Common myeloid progenitor, CD34-positive (primary cell): ENCODE data around the gene CACNB4.

Source experiments
- CTCF ChIA-PET: fragments of 350-600 bp; sonication (Branson Sonifier 250); formaldehyde crosslinking; loops from one replicate; lab custom pipeline; 2021; ENCODE audit warnings: antibody characterized with exemption; lab: Charles Lee
- POLR2A ChIA-PET: fragments of 350-600 bp; sonication (Branson Sonifier 250); formaldehyde crosslinking; loops from one replicate; lab custom pipeline; 2021; ENCODE audit warnings: antibody characterized with exemption; lab: Charles Lee
- DNase-seq, 3 donors: peaks; one replicate each; pipeline versions ENCODE4 v3.0.0 to v3.0.0-alpha.2; 2013
- H3K27ac ChIP-seq, 2 experiments: 1 replicate in 1 of 2; 2 replicates in 1 of 2; pipeline ENCODE4 v1.7.0; 2013; ENCODE audit warnings: inconsistent platforms in 2 of 2, low read length in 2 of 2, mild to moderate bottlenecking in 2 of 2, low read depth in 1 of 2, moderate library complexity in 1 of 2; ENCODE audit not compliant: severe bottlenecking in 2 of 2, insufficient read depth in 1 of 2, poor library complexity in 1 of 2
- H3K27me3 ChIP-seq, 5 experiments: replicated peaks in 2 of 5; 1 replicate in 3 of 5; 2 replicates in 2 of 5; pipeline versions ENCODE4 v1.6.1 to v1.7.0; 2013; ENCODE audit warnings: low read length in 4 of 5, mild to moderate bottlenecking in 2 of 5, moderate library complexity in 2 of 5, inconsistent platforms in 1 of 5; ENCODE audit not compliant: insufficient read depth in 5 of 5, control insufficient read depth in 4 of 5
- H3K36me3 ChIP-seq, 4 experiments: 1 replicate in 2 of 4; 2 replicates in 2 of 4; pipeline versions ENCODE4 v1.6.1 to v1.7.0; 2013; ENCODE audit warnings: low read length in 3 of 4, control low read depth in 1 of 4, mild to moderate bottlenecking in 1 of 4; ENCODE audit not compliant: control insufficient read depth in 4 of 4, insufficient read depth in 4 of 4
- H3K4me1 ChIP-seq, 4 experiments: 1 replicate in 3 of 4; 2 replicates in 1 of 4; pipeline versions ENCODE4 v1.6.1 to v1.7.1; 2013; ENCODE audit warnings: low read length in 3 of 4, mild to moderate bottlenecking in 3 of 4, control low read depth in 1 of 4, inconsistent platforms in 1 of 4, moderate library complexity in 1 of 4; ENCODE audit not compliant: control insufficient read depth in 4 of 4, insufficient read depth in 4 of 4; ENCODE audit errors: control extremely low read depth in 1 of 4
- H3K4me3 ChIP-seq, 7 experiments: 1 replicate in 4 of 7; 2 replicates in 3 of 7; pipeline versions ENCODE4 v1.5.1 to v1.7.0; 2013; ENCODE audit warnings: mild to moderate bottlenecking in 7 of 7, low read length in 6 of 7, moderate library complexity in 6 of 7, inconsistent platforms in 2 of 7, low read depth in 2 of 7, control low read depth in 1 of 7; ENCODE audit not compliant: insufficient read depth in 4 of 7, control insufficient read depth in 1 of 7; ENCODE audit errors: extremely low read depth in 1 of 7
- H3K9me3 ChIP-seq, 5 experiments: 1 replicate in 4 of 5; 2 replicates in 1 of 5; pipeline versions ENCODE4 v1.6.1 to v1.7.1; 2013; ENCODE audit warnings: low read length in 4 of 5, mild to moderate bottlenecking in 2 of 5, inconsistent platforms in 1 of 5, low read depth in 1 of 5, moderate library complexity in 1 of 5; ENCODE audit not compliant: control insufficient read depth in 4 of 5, insufficient read depth in 2 of 5; ENCODE audit errors: control extremely low read depth in 1 of 5
- WGBS: methylation state at CpG from one replicate; pipeline ENCODE4 v1.1.5; 2013; ENCODE audit not compliant: insufficient coverage; 5-methylcytosine and 5-hydroxymethylcytosine counted together

Gene CACNB4

DNA sequence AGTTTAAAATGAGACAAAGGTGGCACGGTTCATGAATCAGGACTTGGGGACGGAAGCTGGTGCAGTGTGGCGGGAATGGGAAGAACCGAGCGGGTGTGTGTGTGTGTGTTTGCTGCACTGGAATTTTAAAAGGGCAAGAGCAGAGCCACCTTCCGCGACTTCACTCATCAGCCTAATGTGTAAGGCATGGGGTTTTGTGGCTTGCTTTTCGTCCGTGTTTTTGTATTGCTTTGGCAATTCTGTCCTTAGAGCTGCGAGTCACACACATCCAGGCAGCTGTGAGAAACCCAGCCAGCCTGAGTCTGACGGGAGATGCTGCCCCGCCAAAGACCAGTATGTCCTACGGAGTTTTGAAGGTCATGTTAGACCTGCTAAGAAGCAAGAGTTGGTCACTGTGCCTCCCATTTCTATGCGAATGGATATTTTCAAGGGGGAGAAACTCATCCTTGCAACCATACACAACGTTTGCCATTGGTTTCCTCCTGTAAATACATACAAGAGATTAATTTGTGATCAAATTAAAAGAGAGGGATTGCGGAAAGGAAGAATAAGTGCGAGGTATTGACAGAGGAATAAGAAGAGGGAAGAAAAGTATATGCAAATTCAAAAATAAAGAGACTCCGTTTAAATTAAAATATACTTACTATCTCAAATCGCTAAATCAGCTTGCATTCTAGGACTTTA lies 665 bp upstream of the CACNB4 start:
- peak in 2 of 3 donors; percentile 59 to 63 for DNase-seq
- POLR2A ChIA-PET = no interaction called here
- H3K27me3 ChIP-seq = peaks cover 0 to 42% (median 9%) of the 10 kb centered on the region in 5 experiments
- H3K4me1 ChIP-seq = peaks cover 0 to 31% (median 21%) of the 10 kb centered on the region in 4 experiments
- CTCF ChIA-PET = interaction anchor here (0.6 to 1.8 kb wide), 4 partner anchors 10 to 61 kb away, joined by 3 to 9 read pairs (median 5); no protein-coding TSS in a partner anchor
- WGBS = 4% methylated on average over 3 of the region's 19 CpGs
- H3K4me3 ChIP-seq = peak overlapping the region; percentile 40 to 81 (median 73)
- no peak overlapping the region for H3K27ac ChIP-seq
- no peaks in the 10 kb centered on the region for H3K36me3 ChIP-seq
- H3K9me3 ChIP-seq = no peaks in the 10 kb centered on the region

DNA sequence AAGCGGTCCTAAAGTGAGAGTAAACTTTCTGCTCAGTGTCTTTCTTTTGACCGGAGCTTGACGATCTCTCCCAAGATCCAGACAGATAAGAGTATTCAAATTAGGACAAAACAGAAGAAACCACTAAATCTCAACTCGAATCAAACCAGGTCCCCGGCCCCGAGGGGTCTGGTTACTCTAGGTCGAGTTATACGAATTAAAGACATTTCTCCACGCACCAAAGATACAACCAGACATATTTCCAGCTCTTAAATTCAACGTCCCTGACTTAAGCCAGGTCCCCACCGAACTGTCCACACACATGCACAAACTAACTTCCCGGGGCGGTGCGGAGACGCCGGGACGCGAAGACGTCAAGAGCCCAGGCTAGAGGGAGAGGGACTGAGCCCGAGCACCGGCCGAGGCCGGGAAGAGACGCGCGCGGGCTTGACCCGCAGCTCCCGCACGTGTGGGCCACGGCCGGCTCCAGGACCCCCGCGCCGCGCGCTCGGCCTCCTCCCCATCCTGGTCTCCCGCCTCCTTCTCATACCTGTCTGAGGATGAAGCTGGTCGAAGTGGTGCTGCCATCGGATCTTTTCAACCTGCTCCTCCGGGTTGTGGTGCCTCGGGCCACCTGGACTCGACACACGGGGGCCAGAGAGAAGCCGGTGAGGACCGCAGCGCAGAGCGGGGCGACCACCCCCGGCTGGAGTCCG lies 896 bp downstream of the CACNB4 start:
- no peaks in the 10 kb centered on the region for H3K9me3 ChIP-seq
- DNase-seq = peak in 2 of 3 donors; percentile 29 to 43
- ChIA-PET CTCF (interaction anchor here (0.8 to 1.5 kb wide), 3 partner anchors 9 to 73 kb away, joined by 3 to 4 read pairs (median 3); no protein-coding TSS in a partner anchor), POLR2A (interaction anchor here (0.6 to 1.5 kb wide), 2 partner anchors 9 to 14 kb away, joined by 3 to 4 read pairs; no protein-coding TSS in a partner anchor)
- H3K27ac ChIP-seq = no peak overlapping the region
- peak overlapping the region; percentile 40 to 81 (median 73) for H3K4me3 ChIP-seq
- peaks cover 0 to 44% (median 21%) of the 10 kb centered on the region in 4 experiments for H3K4me1 ChIP-seq
- H3K27me3 ChIP-seq = peaks cover 0 to 42% (median 9%) of the 10 kb centered on the region in 5 experiments
- WGBS = under 1% methylated on average over 37 of the region's 52 CpGs
- H3K36me3 ChIP-seq = no peaks in the 10 kb centered on the region

DNA sequence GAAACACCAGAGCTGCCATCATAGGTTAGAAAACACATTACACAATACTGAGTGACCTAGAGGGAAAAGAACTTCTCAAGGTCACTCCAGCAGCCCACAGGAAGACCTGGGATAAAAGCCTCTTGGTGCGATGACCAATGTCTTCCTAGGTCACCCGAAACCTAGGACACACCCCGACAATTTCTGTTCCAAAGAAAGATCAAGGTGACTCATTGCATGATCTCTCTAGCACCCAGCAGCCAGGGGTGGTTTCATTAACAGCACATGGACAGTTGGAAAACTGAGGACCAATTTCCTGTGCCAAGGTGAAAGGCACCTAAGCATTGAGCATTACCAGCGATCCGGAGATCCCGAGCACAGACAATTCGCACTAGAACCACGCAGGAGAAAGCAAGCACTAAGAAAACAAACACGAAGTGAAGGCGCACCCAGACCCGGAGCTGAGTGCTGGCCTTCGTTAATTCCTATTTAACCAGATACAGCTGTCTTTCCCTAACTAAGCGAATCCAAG lies 1.5 kb downstream of the CACNB4 start:
- DNase-seq = peak in 1 of 3 donors; percentile 35
- Histone ChIP-seq H3K9me3 (no peaks in the 10 kb centered on the region), H3K36me3 (no peaks in the 10 kb centered on the region), H3K27ac (no peak overlapping the region), H3K4me1 (peaks cover 0 to 44% (median 21%) of the 10 kb centered on the region in 4 experiments), H3K4me3 (peak overlapping the region in 6 of 7 experiments; percentile 40 to 81 (median 76)), H3K27me3 (peaks cover 0 to 42% (median 9%) of the 10 kb centered on the region in 5 experiments)
- POLR2A ChIA-PET = interaction anchor here (1.5 kb wide), 1 partner anchor 15 kb away, joined by 3 read pairs; no protein-coding TSS in a partner anchor
- CTCF ChIA-PET = interaction anchor here (0.8 to 1.5 kb wide), 4 partner anchors 8 to 72 kb away, joined by 3 to 4 read pairs (median 3); no protein-coding TSS in a partner anchor
- WGBS = 24% methylated on average over 13 of the region's 13 CpGs

DNA sequence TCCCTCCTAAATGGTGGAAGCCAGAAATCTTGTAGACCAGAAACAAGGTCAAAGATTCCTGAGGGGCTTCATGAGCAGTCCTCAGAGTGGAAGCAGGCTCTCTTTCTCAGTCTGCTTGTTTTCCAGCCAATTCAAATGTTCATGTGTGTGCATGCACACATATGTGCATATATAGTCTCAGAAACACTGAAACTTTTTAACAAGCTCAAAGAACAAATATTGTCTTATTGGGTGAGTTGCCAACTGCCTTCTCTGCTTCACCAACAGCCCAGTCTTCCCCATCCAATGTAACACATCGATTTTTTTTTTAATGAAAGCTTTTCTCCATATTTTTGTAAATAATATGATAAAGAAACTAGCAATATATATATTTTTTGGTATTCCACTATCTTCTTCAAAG lies 3.7 kb downstream of the CACNB4 start:
- peaks cover 0 to 35% (median 6%) of the 10 kb centered on the region in 5 experiments for H3K27me3 ChIP-seq
- DNase-seq = no peak
- H3K27ac ChIP-seq = no peak overlapping the region
- peaks cover 0 to 51% (median 21%) of the 10 kb centered on the region in 4 experiments for H3K4me1 ChIP-seq
- no peak overlapping the region for H3K4me3 ChIP-seq
- CTCF ChIA-PET = interaction anchor here (0.8 kb wide), 1 partner anchor 13 kb away, joined by 3 read pairs; no protein-coding TSS in a partner anchor
- POLR2A ChIA-PET = no interaction called here
- H3K9me3 ChIP-seq = no peaks in the 10 kb centered on the region
- no CpG with 5 or more reads among the region's 1 CpG for WGBS
- H3K36me3 ChIP-seq = no peaks in the 10 kb centered on the region

DNA sequence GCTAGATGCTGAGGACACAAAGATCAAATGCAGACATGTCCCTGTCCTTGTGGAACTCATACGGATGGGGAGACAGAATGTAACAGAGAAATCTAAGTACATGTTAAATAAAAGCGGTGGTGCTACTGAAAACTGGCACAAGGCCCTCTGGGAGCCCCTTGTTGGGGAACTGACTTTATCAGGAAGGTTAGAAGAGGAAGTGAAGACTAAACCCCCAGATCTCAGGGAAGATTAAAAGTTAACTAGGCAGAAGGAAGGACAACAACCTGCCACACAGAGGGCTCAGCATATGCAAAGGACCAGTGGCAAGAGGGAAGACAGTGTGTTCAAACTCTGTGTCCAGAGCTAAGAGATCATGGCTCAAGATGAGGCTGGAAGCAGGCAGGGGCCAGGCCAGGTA lies 4.8 kb downstream of the CACNB4 start:
- Histone ChIP-seq H3K9me3 (no peaks in the 10 kb centered on the region), H3K4me1 (peaks cover 6 to 54% (median 25%) of the 10 kb centered on the region in 4 experiments), H3K4me3 (no peak overlapping the region), H3K27ac (no peak overlapping the region), H3K36me3 (no peaks in the 10 kb centered on the region), H3K27me3 (peaks cover 0 to 24% (median 2%) of the 10 kb centered on the region in 5 experiments)
- whole genome bisulfite sequencing = 100% methylated on average over 2 of the region's 2 CpGs
- peak in 1 of 3 donors; percentile 19 for DNase-seq
- CTCF ChIA-PET = interaction anchor here (1.4 kb wide), 1 partner anchor 45 kb away, joined by 3 read pairs; no protein-coding TSS in a partner anchor
- POLR2A ChIA-PET = no interaction called here

DNA sequence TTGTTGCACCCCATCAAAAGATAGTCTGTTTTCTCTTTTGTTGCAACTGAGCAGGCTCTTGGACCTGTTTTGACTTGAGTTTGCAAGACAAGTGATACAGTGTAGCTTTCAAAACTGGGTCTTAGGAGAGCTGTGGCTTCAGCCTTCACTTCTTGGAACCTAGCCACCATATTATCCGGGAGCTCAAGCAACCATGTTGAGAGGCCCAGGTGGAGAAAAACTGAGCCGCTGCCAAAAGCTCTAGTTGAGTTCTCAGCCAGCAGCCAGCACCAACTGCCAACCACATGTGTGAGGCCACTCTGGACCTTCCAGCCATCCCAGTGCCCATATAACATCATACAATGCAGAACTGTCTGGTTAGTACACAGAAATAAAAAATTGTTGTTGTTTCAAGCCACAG lies 5.4 kb downstream of the CACNB4 start:
- Histone ChIP-seq H3K36me3 (no peaks in the 10 kb centered on the region), H3K27me3 (peaks cover 0 to 18% (median 2%) of the 10 kb centered on the region in 5 experiments), H3K4me3 (no peak overlapping the region), H3K9me3 (no peaks in the 10 kb centered on the region), H3K4me1 (peaks cover 12 to 54% (median 26%) of the 10 kb centered on the region in 4 experiments), H3K27ac (no peak overlapping the region)
- DNase-seq = no peak
- POLR2A ChIA-PET = no interaction called here
- 44% methylated on average over 1 of the region's 2 CpGs for WGBS
- CTCF ChIA-PET = interaction anchor here (0.5 to 1.4 kb wide), 2 partner anchors 24 to 45 kb away, joined by 3 read pairs; no protein-coding TSS in a partner anchor
